H1 (cell line): ENCODE results near the gene CD81. TPM values are rescaled to one million over a fixed set of nuclear protein-coding genes. Genes with fewer than 3 reads are reported as not detected.

Experiments
- CTCF ChIA-PET: fragments of 300-600 bp; sonication (Branson Sonifier 250); formaldehyde crosslinking; loops from one replicate; lab custom pipeline; 2021; ENCODE audit not compliant: partially characterized antibody; lab: Charles Lee
- POLR2A ChIA-PET: fragments of 300-600 bp; sonication (Branson Sonifier 250); formaldehyde crosslinking; loops from one replicate; lab custom pipeline; 2021; ENCODE audit warnings: inconsistent platforms; ENCODE audit not compliant: partially characterized antibody; lab: Charles Lee
- DNase-seq, 2 experiments: peaks; one replicate each; pipeline versions ENCODE4 v3.0.0 to v3.0.0-alpha.2; 2010 to 2022; ENCODE audit warnings: low spot score in 2 of 2, low read depth in 1 of 2, mixed read lengths in 1 of 2
- FAIRE-seq: peaks from 2 replicates; lab custom pipeline; 2011; peaks lifted over from hg19 to GRCh38; lab: Jason Lieb, UNC
- H2AFZ ChIP-seq: 2 replicates; pipeline ENCODE4 v1.8.1; 2012; ENCODE audit warnings: low read length, inconsistent platforms
- H2AK5ac ChIP-seq: 2 replicates; pipeline ENCODE4 v1.6.1; 2013; ENCODE audit warnings: low read depth, low read length
- H2BK120ac ChIP-seq: replicated peaks from 2 replicates; pipeline ENCODE3; 2013; ENCODE audit warnings: low read depth, low read length, inconsistent platforms
- H2BK12ac ChIP-seq: 2 replicates; pipeline ENCODE4 v1.6.1; 2013; ENCODE audit warnings: low read depth, low read length
- H2BK15ac ChIP-seq: 2 replicates; pipeline ENCODE4 v1.6.1; 2013; ENCODE audit warnings: low read length
- H2BK20ac ChIP-seq: 2 replicates; pipeline ENCODE4 v1.6.1; 2013; ENCODE audit warnings: low read length
- H2BK5ac ChIP-seq: 2 replicates; pipeline ENCODE4 v1.6.1; 2013; ENCODE audit warnings: low read depth, low read length
- H3K14ac ChIP-seq: 2 replicates; pipeline ENCODE4 v1.6.1; 2013; ENCODE audit warnings: inconsistent platforms; ENCODE audit not compliant: insufficient read length
- H3K18ac ChIP-seq: 2 replicates; pipeline ENCODE4 v1.6.1; 2013; ENCODE audit warnings: low read length; ENCODE audit errors: extremely low read depth
- H3K23ac ChIP-seq: 2 replicates; pipeline ENCODE4 v1.6.1; 2013; ENCODE audit warnings: inconsistent platforms; ENCODE audit not compliant: insufficient read length
- H3K23me2 ChIP-seq: 2 replicates; pipeline ENCODE4 v1.6.1; 2013; ENCODE audit warnings: low read depth, low read length
- H3K27ac ChIP-seq: 2 replicates; pipeline ENCODE4 v1.6.1; 2011; ENCODE audit warnings: low read depth, low read length, inconsistent platforms
- H3K27me3 ChIP-seq, 4 experiments: replicated peaks in 1 of 4; 1 replicate in 1 of 4; 2 replicates in 3 of 4; pipeline versions ENCODE4 v1.6.1 to v1.8.1; 2011 to 2013; ENCODE audit warnings: low read length in 3 of 4, mild to moderate bottlenecking in 3 of 4, inconsistent platforms in 2 of 4, mixed read lengths in 2 of 4, moderate library complexity in 1 of 4; ENCODE audit not compliant: control insufficient read depth in 3 of 4, insufficient read depth in 3 of 4; ENCODE audit errors: extremely low read depth in 1 of 4
- H3K36me3 ChIP-seq, 4 experiments: 2 replicates each; pipeline versions ENCODE4 v1.6.1 to v1.8.1; 2011 to 2013; ENCODE audit warnings: mild to moderate bottlenecking in 4 of 4, low read length in 3 of 4, moderate library complexity in 2 of 4, control low read depth in 1 of 4, inconsistent platforms in 1 of 4; ENCODE audit not compliant: insufficient read depth in 4 of 4, control insufficient read depth in 2 of 4
- H3K4ac ChIP-seq: replicated peaks from 2 replicates; pipeline ENCODE3; 2013; ENCODE audit warnings: low read length, low read depth, mixed read lengths, inconsistent platforms; ENCODE audit not compliant: insufficient read length
- H3K4me1 ChIP-seq, 4 experiments: replicated peaks in 1 of 4; 1 replicate in 1 of 4; 2 replicates in 3 of 4; pipeline versions ENCODE4 v1.6.1 to v1.8.1; 2011 to 2013; ENCODE audit warnings: low read length in 3 of 4, inconsistent platforms in 2 of 4, mixed read lengths in 1 of 4; ENCODE audit not compliant: insufficient read depth in 4 of 4, control insufficient read depth in 3 of 4
- H3K4me2 ChIP-seq, 2 experiments: 2 replicates each; pipeline versions ENCODE4 v1.6.1 to v1.8.1; 2011 to 2013; ENCODE audit warnings: low read depth in 2 of 2, low read length in 2 of 2, control low read depth in 1 of 2, inconsistent platforms in 1 of 2, mild to moderate bottlenecking in 1 of 2; ENCODE audit not compliant: insufficient read depth in 1 of 2
- H3K4me3 ChIP-seq, 4 experiments: fragments of 200-600, 300-600 bp in 1 of 4; sonication (generic), shearing (Covaris generic), sonication (Bioruptor Twin) in 1 of 4; 2 replicates each; pipeline versions ENCODE4 v1.5.1 to v1.8.1; 2011 to 2016; ENCODE audit warnings: low read length in 4 of 4, low read depth in 3 of 4, control low read depth in 2 of 4, inconsistent platforms in 2 of 4, mild to moderate bottlenecking in 2 of 4, mixed read lengths in 1 of 4, moderate library complexity in 1 of 4; ENCODE audit not compliant: insufficient read depth in 2 of 4; ENCODE audit errors: extremely low read depth in 1 of 4
- H3K56ac ChIP-seq: replicated peaks from 2 replicates; pipeline ENCODE3; 2013; ENCODE audit warnings: low read depth, mild to moderate bottlenecking, mixed read lengths, low read length, inconsistent platforms; ENCODE audit not compliant: insufficient read length
- H3K79me1 ChIP-seq: 2 replicates; pipeline ENCODE4 v1.6.1; 2013; ENCODE audit warnings: low read depth, low read length, control low read depth
- H3K79me2 ChIP-seq, 2 experiments: 2 replicates each; pipeline versions ENCODE4 v1.6.1 to v1.8.1; 2012 to 2013; ENCODE audit warnings: low read length in 2 of 2, mild to moderate bottlenecking in 2 of 2, inconsistent platforms in 1 of 2; ENCODE audit not compliant: insufficient read depth in 2 of 2, control insufficient read depth in 1 of 2
- H3K9ac ChIP-seq, 4 experiments: replicated peaks in 1 of 4; 1 replicate in 1 of 4; 2 replicates in 3 of 4; pipeline versions ENCODE4 v1.6.1 to v1.8.1; 2011 to 2013; ENCODE audit warnings: low read depth in 3 of 4, low read length in 3 of 4, control low read depth in 2 of 4, mild to moderate bottlenecking in 2 of 4, moderate library complexity in 2 of 4, inconsistent platforms in 1 of 4; ENCODE audit errors: extremely low read depth in 1 of 4
- H3K9me3 ChIP-seq, 2 experiments: 2 replicates each; pipeline versions ENCODE4 v1.6.1 to v1.8.1; 2012 to 2013; ENCODE audit warnings: mild to moderate bottlenecking in 2 of 2, moderate library complexity in 2 of 2, control low read depth in 1 of 2, inconsistent platforms in 1 of 2, low read depth in 1 of 2, low read length in 1 of 2, mixed read lengths in 1 of 2; ENCODE audit not compliant: insufficient read depth in 2 of 2
- H4K20me1 ChIP-seq, 2 experiments: replicated peaks in 1 of 2; 2 replicates each; pipeline versions ENCODE3 to v1.8.1; 2011 to 2013; ENCODE audit warnings: inconsistent platforms in 2 of 2, low read length in 2 of 2, mild to moderate bottlenecking in 1 of 2; ENCODE audit not compliant: insufficient read depth in 2 of 2, control insufficient read depth in 1 of 2
- H4K5ac ChIP-seq: 2 replicates; pipeline ENCODE4 v1.6.1; 2013; ENCODE audit warnings: low read length, low read depth, mixed read lengths, inconsistent platforms; ENCODE audit not compliant: insufficient read length
- H4K8ac ChIP-seq: 2 replicates; pipeline ENCODE4 v1.8.0; 2013; ENCODE audit warnings: mild to moderate bottlenecking, moderate library complexity, low read length, inconsistent platforms; ENCODE audit not compliant: insufficient read depth; ENCODE audit errors: extremely low read depth
- H4K91ac ChIP-seq: replicated peaks from 2 replicates; pipeline ENCODE3; 2013; ENCODE audit warnings: low read length, mixed read lengths, inconsistent platforms; ENCODE audit not compliant: insufficient read length
- ASH2L ChIP-seq: fragments of 200-600, 300-600 bp; sonication (generic); IDR thresholded peaks from one replicate; pipeline ENCODE4 v1.7.1; 2017; ENCODE audit warnings: low read length
- CBX8 ChIP-seq: fragments of 300-800, 300-1000 bp; sonication (generic); IDR thresholded peaks from 2 replicates; pipeline ENCODE4 v1.7.1; 2016; ENCODE audit warnings: low read depth, low read length, borderline replicate concordance
- CTCF ChIP-seq, 3 experiments: IDR thresholded peaks; 1 replicate in 2 of 3; 2 replicates in 1 of 3; pipeline versions ENCODE4 v1.5.1 to v1.6.1; 2011; ENCODE audit warnings: low read length in 3 of 3, mild to moderate bottlenecking in 3 of 3, inconsistent platforms in 2 of 3, low read depth in 1 of 3, moderate library complexity in 1 of 3; ENCODE audit not compliant: insufficient read depth in 1 of 3; ENCODE audit errors: control extremely low read depth in 1 of 3
- EGR1 ChIP-seq: IDR thresholded peaks from 2 replicates; pipeline ENCODE4 v1.6.1; 2011; ENCODE audit warnings: low read depth, low read length, borderline replicate concordance
- MAX ChIP-seq: IDR thresholded peaks from 2 replicates; pipeline ENCODE4 v1.6.1; 2012; ENCODE audit warnings: inconsistent platforms
- POLR2AphosphoS5 ChIP-seq: IDR thresholded peaks from 2 replicates; pipeline ENCODE4 v1.6.1; 2011; ENCODE audit warnings: low read depth, low read length
- SAP30 ChIP-seq: fragments of 300-600 bp; sonication (generic); IDR thresholded peaks from 2 replicates; pipeline ENCODE4 v1.7.1; 2012; ENCODE audit warnings: low read length, moderate library complexity, mild to moderate bottlenecking, inconsistent platforms; ENCODE audit not compliant: insufficient read depth, insufficient replicate concordance
- SIX5 ChIP-seq: IDR thresholded peaks from 2 replicates; pipeline ENCODE4 v1.6.1; 2011; ENCODE audit warnings: mild to moderate bottlenecking, low read depth, low read length
- USF2 ChIP-seq: IDR thresholded peaks from 2 replicates; pipeline ENCODE4 v1.6.1; 2011; ENCODE audit warnings: low read length, improper control_type of control experiment
- WGBS, 2 experiments: shearing (Covaris generic) in 1 of 2; methylation state at CpG; one replicate each; pipeline versions ENCODE4 v1.1.6 to v1.1.7; 2013 to 2015; ENCODE audit warnings: low lambda C conversion rate in 2 of 2, mixed read lengths in 2 of 2, inconsistent platforms in 1 of 2, low coverage in 1 of 2, missing lambda C conversion rate in 1 of 2; ENCODE audit not compliant: insufficient replicate concordance in 2 of 2, insufficient coverage in 1 of 2, insufficient read length in 1 of 2; ENCODE audit errors: extremely low coverage in 1 of 2, missing lambda C conversion rate in 1 of 2; 5-methylcytosine and 5-hydroxymethylcytosine counted together
- polyA plus RNA-seq, 7 experiments: library from polyadenylated mRNA; depleted of rRNA in 3 of 7; stranded (reverse) in 5 of 7; unstranded in 2 of 7; fragments of >200 nt in 5 of 7; fragments of 200-250 nt in 2 of 7; gene quantifications; 1 replicate in 5 of 7; 2 replicates in 1 of 7; 4 replicates in 1 of 7; pipeline versions ENCODE4 v1.2.1 to v1.2.3, GENCODE V29; 2011 to 2013; ENCODE audit warnings: missing spikeins in 2 of 7, mixed read lengths in 2 of 7
- total RNA-seq: library from RNA; stranded (reverse); fragmentation: NEBNext Ultra II Directional; extraction: Animal tissue kit (Norgen Biotek cat#: 25700); gene quantifications from 2 replicates; pipeline ENCODE4 v1.2.1, GENCODE V29; 2021

Gene CD81
- total and polyA plus RNA-seq, 2 of the 8 experiments (the other 6 are each of a cell fraction or from before 2014, with no cell fraction given), result 238 to 309 TPM

- Histone ChIP-seq H2BK5ac (no peak overlapping the region), H3K14ac (no peak overlapping the region), H3K79me1 (no peaks in the 10 kb centered on the region), H2AFZ (no peak overlapping the region), H2BK120ac (no peak overlapping the region), H3K27me3 (peaks cover 2 to 13% (median 7%) of the 10 kb centered on the region in 4 experiments; a peak in 6 of 7 replicates), H3K27ac (no peak overlapping the region), H3K4me3 (no peak overlapping the region), H2BK15ac (no peak overlapping the region), H2BK20ac (no peak overlapping the region), H3K9me3 (no peaks in the 10 kb centered on the region), H2BK12ac (0 out of 2 replicates have a peak overlapping the region, but pooled peaks have one; percentile 3), H3K56ac (no peak overlapping the region), H3K4me2 (no peak overlapping the region), H3K79me2 (no peaks in the 10 kb centered on the region), H3K23me2 (peaks cover 7% of the 10 kb centered on the region; the same call in 1 of the 2 replicates), H4K91ac (no peak overlapping the region), H2AK5ac (no peak overlapping the region), H4K20me1 (peaks cover 0 to 9% of the 10 kb centered on the region in 2 experiments), H4K8ac (no peak overlapping the region), H3K9ac (no peak overlapping the region), H3K4me1 (no peaks in the 10 kb centered on the region; a peak in 1 of 7 replicates), H4K5ac (no peak overlapping the region), H3K18ac (no peak overlapping the region), H3K36me3 (no peaks in the 10 kb centered on the region), H3K23ac (no peak overlapping the region), H3K4ac (no peak overlapping the region)
- DNase-seq, result no peak
- no peak for FAIRE-seq
- 89% methylated on average over 10 of the region's 10 CpGs; no CpG with 5 or more reads in 1 of the 2 experiments for WGBS, 2 experiments
- ChIA-PET CTCF (interaction anchor here (0.7 to 2.6 kb wide), 9 partner anchors 8 to 456 kb away, joined by 3 to 16 read pairs (median 4); partner anchors contain the start of gene TSSC4), POLR2A (interaction anchor here (0.8 to 1.2 kb wide), 2 partner anchors 9 to 97 kb away, joined by 3 read pairs; no protein-coding TSS in a partner anchor)
- no peak for TF ChIP-seq POLR2AphosphoS5
- no peak for TF ChIP-seq MAX
- TF ChIP-seq CTCF (IDR thresholded peaks at IDR 0.05; ENCODE audit: control extremely low read depth in 1 of 3, insufficient read depth in 1 of 3, low read depth in 1 of 3, low read length in 3 of 3), result no peak
- TF ChIP-seq USF2, result no peak
- TF ChIP-seq ASH2L, result no peak
- no peak for TF ChIP-seq EGR1
- no peak for TF ChIP-seq SIX5
- no peak for TF ChIP-seq CBX8
- no peak for TF ChIP-seq SAP30
Observed at GRCh38 chr11:2436013-2436520, 59.0 kb downstream of the CD81 start.
